ENCODE results near the gene DDR1. TPM values are rescaled to one million over a fixed set of nuclear protein-coding genes. Genes with fewer than 3 reads are reported as not detected.
"Not testable (repeated sequence)": the region's sequence is repeated elsewhere in the genome, so short reads cannot be mapped to it uniquely, and the experiment has no call there.

Gene DDR1
- total RNA-seq, 1 donor from 2014 or later: 80.9 TPM

DNA sequence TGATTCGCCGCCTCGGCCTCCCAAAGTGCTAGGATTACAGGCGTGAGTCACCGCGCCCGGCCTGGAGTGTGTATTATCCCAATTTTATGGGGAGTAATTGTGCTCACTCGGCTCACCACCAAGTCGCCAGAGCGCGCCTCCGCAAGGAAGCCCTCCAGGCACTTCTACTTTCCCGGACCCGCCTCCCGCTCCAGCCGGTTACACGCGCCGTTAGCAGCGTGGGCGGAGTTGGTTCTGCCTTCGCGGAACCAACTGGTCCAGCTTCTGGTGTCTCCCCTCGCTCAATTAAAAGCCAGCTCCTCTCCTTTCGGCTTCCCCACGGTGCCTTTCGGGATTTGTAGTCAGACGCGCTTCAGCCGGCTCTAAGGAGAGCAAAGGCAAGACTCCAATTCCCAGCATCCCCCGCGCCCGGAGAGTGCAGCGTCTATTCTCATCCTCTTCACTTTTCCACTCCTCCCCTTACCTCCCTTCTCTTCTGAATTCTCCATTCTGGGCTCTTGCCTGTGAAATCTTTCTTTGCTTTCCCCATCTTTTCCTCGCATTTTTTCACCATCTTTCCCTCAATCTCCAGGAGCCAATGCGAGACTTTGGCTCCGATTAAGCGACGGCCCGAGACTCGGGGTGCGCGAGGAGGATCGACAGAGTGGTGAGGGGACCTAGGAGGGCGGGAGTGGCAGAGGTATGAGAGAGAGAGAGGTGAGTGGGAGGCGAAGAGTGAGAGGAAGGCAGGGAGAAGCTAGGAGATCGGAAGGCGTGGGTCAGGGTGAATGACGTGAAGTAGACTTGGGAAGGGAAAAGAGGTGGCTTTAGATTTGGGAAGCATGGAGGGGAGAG lies 23.7 kb downstream of the DDR1 start, which contains the start of gene GTF2H4:
GTF2H4 (plus strand) TSS at position 450 of the 834 bp plus-strand sequence.
- Histone ChIP-seq H3K4me3 (peak within 1 kb of the TSS; percentile 69), H3K27me3 (ENCODE audit: low read depth) (no peaks in the 10 kb centered on the region), H3K4me1 (peaks cover 12% of the 10 kb centered on the region), H3K9me3 (no peaks in the 10 kb centered on the region), H3K27ac (peak within 1 kb of the TSS; percentile 56), H3K36me3 (peaks cover 36% of the 10 kb centered on the region)
- DNase-seq (peak; percentile 97), ATAC-seq (peak; percentile 98 to 99)
- TF ChIP-seq, protein P1, sequence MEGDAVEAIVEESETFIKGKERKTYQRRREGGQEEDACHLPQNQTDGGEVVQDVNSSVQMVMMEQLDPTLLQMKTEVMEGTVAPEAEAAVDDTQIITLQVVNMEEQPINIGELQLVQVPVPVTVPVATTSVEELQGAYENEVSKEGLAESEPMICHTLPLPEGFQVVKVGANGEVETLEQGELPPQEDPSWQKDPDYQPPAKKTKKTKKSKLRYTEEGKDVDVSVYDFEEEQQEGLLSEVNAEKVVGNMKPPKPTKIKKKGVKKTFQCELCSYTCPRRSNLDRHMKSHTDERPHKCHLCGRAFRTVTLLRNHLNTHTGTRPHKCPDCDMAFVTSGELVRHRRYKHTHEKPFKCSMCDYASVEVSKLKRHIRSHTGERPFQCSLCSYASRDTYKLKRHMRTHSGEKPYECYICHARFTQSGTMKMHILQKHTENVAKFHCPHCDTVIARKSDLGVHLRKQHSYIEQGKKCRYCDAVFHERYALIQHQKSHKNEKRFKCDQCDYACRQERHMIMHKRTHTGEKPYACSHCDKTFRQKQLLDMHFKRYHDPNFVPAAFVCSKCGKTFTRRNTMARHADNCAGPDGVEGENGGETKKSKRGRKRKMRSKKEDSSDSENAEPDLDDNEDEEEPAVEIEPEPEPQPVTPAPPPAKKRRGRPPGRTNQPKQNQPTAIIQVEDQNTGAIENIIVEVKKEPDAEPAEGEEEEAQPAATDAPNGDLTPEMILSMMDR (IDR thresholded peaks at IDR 0.05): no peak
- intact Hi-C loops (cut with DNase I): no loop called here

DNA sequence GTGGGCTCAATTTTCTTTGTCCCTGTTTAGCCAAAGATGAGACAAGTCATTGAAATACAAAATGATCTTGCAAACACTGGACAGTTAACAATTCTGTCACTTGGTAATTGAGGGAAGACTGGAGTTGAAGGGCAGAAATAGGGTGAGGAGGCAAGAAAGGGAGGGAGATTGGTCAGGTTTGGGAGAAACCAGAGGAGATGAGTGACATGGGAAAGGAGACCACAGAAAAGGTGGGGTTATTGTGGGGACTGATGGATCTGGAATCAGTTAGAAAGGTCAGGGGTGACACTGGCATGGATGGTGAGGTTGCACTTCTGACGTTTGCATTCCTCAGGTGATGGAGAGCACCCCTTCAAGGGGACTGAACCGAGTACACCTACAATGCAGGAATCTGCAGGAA lies 24.4 kb downstream of the DDR1 start:
- H3K4me3 ChIP-seq: peak overlapping the region; percentile 69
- no peaks in the 10 kb centered on the region for H3K27me3 ChIP-seq (ENCODE audit: low read depth)
- peaks cover 18% of the 10 kb centered on the region for H3K4me1 ChIP-seq
- peaks cover 36% of the 10 kb centered on the region for H3K36me3 ChIP-seq
- no peak for ATAC-seq
- TF ChIP-seq, protein P1 (IDR thresholded peaks at IDR 0.05): no peak
- no peaks in the 10 kb centered on the region for H3K9me3 ChIP-seq
- H3K27ac ChIP-seq: peak overlapping the region; percentile 56
- intact Hi-C loops (cut with DNase I): no loop called here
- no peak for DNase-seq

DNA sequence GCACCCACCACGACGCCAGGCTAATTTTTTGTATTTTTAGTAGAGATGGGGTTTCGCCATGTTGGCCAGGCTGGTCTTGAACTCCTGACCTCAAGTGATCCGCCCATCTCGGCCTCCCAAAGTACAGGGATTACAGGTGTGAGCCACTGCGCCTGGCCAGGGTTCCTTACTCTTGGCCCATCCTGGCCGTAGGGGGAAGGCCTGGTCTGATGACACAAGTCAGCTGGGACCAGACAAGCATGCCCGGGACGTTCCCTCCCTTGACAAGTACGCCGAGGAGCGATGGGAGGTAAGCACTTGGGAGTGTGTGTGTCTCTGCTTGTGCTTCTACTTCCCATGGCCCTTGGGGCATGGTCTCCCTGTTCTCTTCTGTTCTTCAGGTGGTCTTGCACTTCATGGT lies 26.2 kb downstream of the DDR1 start:
- H3K9me3 ChIP-seq; H3K27me3 ChIP-seq (ENCODE audit: low read depth); ATAC-seq; H3K4me3 ChIP-seq; H3K27ac ChIP-seq: not testable (repeated sequence)
- DNase-seq: peak; percentile 32
- peaks cover 30% of the 10 kb centered on the region for H3K4me1 ChIP-seq
- intact Hi-C loops (cut with DNase I): loop anchor here (10.0 kb wide), 1 partner anchor 164 kb away; no protein-coding TSS in a partner anchor
- peaks cover 36% of the 10 kb centered on the region for H3K36me3 ChIP-seq

DNA sequence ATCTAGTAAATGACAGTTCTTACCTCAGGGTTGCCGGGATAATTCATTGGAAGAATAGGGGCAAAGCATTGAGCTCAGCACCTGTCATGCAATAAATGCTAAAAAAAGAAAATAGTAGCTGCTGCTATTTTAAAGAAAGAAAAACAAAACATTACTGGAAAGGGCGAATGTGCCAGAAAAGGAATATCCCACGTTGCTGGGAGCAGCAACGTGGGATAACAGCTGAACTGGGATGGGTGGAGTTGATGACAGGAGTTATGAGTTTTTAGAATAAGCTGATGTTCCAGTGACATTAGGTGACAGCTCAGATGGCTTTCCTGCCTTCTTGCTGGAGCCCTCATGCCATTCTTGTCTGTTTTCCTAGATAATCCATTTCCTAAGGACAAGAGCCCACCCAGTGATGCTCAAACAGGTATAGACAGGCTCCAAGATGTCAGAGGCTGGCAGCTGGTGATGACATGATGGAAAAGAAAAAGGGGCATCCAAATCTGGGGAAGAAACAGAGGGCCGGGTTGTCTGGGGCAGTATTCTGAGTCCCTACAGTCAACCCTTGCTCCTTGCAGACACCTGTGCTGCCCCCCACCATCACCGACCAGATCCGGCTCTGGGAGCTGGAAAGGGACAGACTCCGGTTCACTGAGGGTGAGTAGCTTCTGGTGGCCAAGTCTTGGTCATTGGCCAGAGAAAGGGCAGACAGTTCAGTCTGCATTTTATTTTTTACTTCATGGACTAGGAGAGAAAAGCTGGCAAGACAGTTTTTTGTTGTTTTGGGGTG lies 28.6 kb downstream of the DDR1 start:
- Histone ChIP-seq H3K27me3 (ENCODE audit: low read depth) (no peaks in the 10 kb centered on the region), H3K27ac (peak overlapping the region; percentile 92), H3K4me1 (peaks cover 54% of the 10 kb centered on the region), H3K9me3 (no peaks in the 10 kb centered on the region), H3K36me3 (peaks cover 49% of the 10 kb centered on the region), H3K4me3 (no peak overlapping the region)
- intact Hi-C loops (cut with DNase I): loop anchor here (10.0 kb wide), 1 partner anchor 162 kb away; no protein-coding TSS in a partner anchor
- ATAC-seq (no peak), DNase-seq (peak; percentile 26)
- TF ChIP-seq, protein P1 (IDR thresholded peaks at IDR 0.05): no peak

DNA sequence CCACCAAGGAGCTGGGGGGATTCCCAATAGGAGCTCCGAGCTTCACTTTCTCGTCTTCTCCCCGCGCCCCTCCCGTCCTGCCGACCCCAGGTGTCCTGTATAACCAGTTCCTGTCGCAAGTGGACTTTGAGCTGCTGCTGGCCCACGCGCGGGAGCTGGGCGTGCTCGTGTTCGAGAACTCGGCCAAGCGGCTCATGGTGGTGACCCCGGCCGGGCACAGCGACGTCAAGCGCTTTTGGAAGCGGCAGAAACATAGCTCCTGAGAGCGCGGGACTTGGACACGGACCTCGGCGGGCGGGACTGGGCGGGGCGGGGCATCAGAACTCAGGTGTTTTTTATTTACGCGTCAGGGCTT lies 29.4 kb downstream of the DDR1 start:
- Histone ChIP-seq H3K9me3 (no peaks in the 10 kb centered on the region), H3K4me1 (peaks cover 52% of the 10 kb centered on the region), H3K27ac (peak overlapping the region; percentile 92), H3K36me3 (peaks cover 56% of the 10 kb centered on the region), H3K4me3 (peak overlapping the region; percentile 71), H3K27me3 (ENCODE audit: low read depth) (no peaks in the 10 kb centered on the region)
- intact Hi-C loops (cut with DNase I): loop anchor here (10.0 kb wide), 1 partner anchor 161 kb away; no protein-coding TSS in a partner anchor
- no peak for DNase-seq
- TF ChIP-seq, protein P1 (IDR thresholded peaks at IDR 0.05): no peak
- ATAC-seq: peak in 1 of 2 donors; percentile 63

Data from lower lobe of right lung (tissue), 2 donors.